Activated T-cell treated with anti-CD3 and anti-CD28 coated beads, Interleukin-2, amount 50 U/mL, for 1 hour (primary cell): Measurements from ENCODE around the gene MAN2A2.
A peak's percentile ranks its signal among the peaks of the same experiment; 100 is the strongest.
"Not testable (repeated sequence)": the region's sequence is repeated elsewhere in the genome, so short reads cannot be mapped to it uniquely, and the experiment has no call there.

ENCODE experiments used
- DNase-seq: peaks from one replicate; pipeline ENCODE4 v3.0.0-alpha.2; 2020

Gene MAN2A2

DNA sequence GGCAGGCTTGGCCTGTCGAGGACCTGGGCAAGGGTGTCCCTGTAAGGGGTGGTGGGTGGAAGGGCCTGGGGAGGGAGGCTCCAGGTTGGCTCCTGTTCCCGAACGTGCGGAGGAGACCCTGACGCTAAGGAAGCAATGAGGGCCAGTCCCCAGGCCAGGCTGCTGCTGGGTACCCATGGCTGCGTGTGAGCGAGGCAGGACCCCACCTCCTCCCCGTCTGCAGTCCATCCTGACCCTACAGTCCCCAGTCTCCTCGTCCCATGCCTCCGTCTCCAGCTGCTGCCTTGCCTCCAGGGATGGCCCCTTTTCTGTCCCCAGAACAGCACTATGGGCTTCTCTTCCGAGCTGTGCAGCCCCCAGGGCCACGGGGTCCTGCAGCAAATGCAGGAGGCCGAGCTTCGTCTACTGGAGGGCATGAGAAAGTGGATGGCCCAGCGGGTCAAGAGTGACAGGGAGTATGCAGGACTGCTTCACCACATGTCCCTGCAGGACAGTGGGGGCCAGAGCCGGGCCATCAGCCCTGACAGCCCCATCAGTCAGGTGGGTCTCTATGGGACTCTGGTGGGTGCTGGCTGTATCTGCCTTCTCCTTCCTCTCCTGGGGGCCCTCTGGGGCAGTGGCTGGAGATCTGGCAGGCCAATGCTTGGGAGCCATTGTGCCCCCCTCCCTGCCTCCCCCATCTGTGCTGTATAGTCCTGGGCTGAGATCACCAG lies 18.2 kb upstream of the MAN2A2 start:
- no peak for DNase-seq

DNA sequence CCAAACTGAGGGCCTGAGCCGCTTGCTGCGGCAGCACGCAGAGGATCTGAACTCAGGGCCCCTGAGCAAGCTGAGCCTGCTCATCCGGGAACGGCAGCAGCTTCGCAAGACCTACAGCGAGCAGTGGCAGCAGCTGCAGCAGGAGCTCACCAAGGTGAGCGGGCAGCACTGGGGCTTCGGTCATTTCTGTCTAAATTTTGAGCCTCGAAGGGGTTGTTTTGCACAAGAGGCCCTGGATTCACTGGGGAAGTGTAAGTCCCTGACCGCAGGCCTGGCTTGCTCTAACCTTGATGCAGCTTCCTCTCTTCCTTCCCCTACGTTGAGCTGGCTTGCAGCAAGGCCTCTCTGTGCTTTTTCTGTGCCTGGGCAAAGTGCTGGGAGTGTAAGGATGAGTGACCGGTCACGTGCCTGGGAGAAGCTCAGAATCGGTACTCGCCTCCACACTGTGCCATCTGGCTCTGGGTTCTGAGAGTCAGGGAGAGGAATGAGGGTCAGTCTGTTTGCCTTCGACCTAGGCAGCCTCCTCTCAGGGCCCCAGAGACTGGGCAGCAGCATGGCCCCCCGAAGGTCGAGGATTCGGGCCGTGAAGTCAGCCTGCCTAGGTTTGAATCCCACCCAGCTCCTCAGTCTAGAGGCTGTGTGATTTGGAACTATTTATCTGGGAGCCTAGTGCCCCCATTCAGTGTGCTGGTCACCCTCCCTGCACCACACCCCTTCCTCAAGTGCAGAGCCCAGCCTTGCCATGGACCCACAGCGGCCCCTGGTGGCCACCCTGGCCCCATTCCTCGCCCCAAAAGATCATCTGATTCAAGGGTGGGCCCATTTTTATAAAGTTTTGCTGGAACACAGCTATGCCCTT lies 17.4 kb upstream of the MAN2A2 start:
- DNase-seq, result peak; percentile 84

DNA sequence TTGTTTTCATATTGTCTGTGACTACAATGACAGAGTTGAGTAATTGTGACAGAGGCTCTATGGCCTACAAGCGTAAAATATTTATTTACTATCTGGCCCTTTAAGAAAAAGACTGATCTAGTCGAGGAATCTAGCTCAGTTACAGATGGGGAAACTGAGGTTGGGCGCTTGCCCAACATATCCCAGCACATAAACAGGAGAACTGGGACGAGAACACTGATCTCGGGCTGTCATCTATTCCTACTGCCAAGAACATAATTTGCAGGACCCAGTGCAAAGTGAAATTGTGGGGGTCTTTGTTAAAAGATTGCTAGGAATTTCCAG lies 16.8 kb upstream of the MAN2A2 start:
- DNase-seq, result no peak

DNA sequence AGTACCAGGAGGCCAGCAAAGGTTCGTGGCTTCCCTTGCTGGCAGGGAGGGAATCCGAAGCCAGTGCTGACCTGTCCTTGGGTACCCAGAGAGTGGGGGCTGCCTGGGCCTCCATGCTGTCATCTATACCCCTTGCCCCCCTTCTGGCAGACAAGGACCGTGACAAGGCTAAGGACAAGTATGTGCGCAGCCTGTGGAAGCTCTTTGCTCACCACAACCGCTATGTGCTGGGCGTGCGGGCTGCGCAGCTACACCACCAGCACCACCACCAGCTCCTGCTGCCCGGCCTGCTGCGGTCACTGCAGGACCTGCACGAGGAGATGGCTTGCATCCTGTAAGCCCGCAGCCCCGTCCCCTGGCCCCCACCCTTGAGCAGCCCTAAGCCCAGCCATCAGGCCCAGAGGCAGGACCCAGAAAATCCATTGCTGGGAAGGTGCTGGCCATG lies 16.0 kb upstream of the MAN2A2 start:
- DNase-seq, result no peak

DNA sequence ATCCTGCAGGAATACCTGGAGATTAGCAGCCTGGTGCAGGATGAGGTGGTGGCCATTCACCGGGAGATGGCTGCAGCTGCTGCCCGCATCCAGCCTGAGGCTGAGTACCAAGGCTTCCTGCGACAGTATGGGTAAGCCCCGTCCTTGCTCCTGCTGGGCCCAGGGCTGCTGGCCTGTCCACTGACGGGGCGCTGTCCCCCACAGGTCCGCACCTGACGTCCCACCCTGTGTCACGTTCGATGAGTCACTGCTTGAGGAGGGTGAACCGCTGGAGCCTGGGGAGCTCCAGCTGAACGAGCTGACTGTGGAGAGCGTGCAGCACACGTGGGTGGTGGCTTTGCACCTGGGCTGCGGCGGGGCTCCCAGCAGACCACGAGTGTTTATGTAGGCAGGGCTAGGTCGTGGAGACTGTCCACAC lies 13.8 kb upstream of the MAN2A2 start:
- DNase-seq, result no peak

DNA sequence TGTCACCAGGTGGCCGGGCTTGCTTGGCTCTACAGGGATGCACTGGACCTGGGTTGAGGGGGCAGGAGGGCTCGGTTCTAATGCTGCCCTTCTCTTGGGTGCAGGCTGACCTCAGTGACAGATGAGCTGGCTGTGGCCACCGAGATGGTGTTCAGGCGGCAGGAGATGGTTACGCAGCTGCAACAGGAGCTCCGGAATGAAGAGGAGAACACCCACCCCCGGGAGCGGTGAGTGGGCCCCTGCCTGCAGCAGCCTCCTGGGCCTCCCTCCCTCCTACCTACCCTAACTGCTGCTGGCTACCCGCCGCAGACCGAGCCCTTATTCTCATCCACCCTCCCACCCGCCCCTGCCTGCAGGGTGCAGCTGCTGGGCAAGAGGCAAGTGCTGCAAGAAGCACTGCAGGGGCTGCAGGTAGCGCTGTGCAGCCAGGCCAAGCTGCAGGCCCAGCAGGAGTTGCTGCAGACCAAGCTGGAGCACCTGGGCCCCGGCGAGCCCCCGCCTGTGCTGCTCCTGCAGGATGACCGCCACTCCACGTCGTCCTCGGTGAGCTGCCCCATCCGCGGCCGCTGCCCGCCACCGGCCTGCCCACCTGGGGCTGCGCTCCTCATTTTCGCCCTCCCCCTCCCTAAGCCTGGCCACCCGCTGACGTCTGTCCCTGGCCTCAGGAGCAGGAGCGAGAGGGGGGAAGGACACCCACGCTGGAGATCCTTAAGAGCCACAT lies 13.2 kb upstream of the MAN2A2 start:
- no peak for DNase-seq

DNA sequence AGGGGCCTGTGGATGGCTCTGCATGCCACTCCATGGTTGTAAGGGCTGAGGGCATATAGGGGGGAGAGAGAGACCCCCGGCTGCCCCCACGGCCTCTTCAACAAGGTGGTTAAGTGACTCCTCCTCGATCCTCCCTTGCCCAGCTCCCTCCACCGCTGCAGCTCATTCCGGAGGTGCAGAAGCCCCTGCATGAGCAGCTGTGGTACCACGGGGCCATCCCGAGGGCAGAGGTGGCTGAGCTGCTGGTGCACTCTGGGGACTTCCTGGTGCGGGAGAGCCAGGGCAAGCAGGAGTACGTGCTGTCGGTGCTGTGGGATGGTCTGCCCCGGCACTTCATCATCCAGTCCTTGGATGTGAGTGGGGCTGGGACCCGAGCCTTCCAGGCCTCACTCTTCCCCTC lies 12.3 kb upstream of the MAN2A2 start:
- DNase-seq, result no peak

DNA sequence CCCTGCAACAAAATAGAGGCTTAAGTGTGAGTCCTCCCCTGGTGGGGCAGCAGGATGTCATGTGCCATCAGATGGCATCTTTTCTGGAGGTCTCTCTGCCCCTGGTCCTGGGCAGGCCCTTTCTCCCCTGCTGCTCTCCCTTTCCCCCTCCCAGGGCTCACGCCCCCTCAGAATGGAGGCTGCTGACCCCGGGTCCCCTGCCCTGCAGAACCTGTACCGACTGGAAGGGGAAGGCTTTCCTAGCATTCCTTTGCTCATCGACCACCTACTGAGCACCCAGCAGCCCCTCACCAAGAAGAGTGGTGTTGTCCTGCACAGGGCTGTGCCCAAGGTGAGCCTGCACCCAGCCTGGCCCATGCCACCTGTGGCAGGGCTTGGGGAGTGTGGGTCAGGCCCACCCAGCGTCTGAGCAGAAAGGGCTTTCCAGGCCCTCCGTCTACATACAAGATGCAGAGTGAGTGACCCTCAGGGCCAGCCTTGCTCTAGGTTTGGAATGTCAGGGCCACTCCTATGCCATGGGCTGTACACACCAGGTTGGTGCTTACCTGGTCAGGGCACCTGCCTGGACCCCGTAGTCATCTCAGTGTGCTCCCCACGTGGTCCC lies 11.7 kb upstream of the MAN2A2 start:
- no peak for DNase-seq

DNA sequence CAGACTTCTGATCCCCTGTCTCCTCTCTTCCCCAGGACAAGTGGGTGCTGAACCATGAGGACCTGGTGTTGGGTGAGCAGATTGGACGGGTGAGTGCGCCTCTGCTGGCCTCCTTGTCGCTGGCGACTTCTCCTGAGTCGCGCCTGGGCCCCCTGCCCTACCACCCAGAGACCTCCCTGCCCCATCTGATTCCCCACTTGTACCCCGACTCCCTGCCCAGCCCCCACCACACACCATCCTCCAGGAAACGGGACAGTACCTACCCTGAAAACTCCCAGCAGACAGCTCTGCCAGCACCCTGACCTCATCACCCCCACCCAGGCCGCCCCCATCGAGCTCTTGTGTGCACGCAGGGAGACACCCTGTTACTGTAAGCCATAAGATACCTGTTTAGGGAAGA lies 11.1 kb upstream of the MAN2A2 start:
- DNase-seq, result no peak

DNA sequence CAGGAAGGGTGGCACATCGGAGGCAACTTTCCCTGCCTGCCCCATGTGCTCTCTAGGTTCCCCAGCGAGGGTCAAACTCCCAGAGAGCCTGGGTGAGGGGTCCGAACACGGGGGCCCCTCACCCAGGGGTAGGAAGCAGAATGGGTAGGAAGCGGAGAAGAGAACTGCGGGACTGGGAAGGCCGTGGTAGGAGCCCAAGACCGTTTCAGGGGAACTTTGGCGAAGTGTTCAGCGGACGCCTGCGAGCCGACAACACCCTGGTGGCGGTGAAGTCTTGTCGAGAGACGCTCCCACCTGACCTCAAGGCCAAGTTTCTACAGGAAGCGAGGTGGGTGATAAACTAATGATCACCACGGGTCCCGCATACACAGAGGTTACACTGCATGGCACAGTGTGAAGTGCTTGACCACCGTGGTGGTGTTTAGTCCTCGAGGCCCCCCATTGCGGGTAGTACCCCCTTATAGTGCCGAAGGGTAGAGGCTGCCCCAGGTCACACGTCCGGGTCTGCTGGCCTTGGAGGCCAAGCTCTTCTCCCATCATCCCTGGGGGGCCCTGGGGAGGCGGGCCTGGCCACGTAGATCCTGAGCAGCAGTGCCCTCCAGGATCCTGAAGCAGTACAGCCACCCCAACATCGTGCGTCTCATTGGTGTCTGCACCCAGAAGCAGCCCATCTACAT lies 10.5 kb upstream of the MAN2A2 start:
- DNase-seq, result no peak

DNA sequence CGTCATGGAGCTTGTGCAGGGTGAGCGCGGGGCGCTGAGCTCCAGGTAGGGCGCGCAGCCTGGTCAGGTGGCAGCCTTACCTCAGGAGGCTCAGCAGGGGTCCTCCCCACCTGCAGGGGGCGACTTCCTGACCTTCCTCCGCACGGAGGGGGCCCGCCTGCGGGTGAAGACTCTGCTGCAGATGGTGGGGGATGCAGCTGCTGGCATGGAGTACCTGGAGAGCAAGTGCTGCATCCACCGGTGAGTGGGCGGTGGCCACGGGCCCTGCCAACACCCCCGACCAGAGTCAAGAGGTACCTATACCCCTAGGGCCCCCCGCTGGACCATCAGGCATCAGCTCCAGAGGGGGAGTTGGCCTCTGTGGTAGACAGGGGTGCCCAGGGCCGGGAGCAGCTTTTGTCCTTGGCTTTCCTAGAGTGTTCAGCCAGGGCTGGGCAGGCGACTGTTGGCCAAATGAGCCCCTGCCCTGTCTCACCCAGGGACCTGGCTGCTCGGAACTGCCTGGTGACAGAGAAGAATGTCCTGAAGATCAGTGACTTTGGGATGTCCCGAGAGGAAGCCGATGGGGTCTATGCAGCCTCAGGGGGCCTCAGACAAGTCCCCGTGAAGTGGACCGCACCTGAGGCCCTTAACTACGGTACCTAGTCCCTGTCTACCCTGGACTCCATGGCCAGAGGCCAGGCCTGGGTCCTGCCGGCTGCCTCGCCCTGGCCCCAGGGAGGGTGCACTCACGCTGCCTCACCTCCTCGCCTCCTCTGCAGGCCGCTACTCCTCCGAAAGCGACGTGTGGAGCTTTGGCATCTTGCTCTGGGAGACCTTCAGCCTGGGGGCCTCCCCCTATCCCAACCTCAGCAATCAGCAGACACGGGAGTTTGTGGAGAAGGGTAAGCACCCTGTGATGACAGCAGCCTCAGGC lies 9.7 kb upstream of the MAN2A2 start:
- DNase-seq, result no peak

DNA sequence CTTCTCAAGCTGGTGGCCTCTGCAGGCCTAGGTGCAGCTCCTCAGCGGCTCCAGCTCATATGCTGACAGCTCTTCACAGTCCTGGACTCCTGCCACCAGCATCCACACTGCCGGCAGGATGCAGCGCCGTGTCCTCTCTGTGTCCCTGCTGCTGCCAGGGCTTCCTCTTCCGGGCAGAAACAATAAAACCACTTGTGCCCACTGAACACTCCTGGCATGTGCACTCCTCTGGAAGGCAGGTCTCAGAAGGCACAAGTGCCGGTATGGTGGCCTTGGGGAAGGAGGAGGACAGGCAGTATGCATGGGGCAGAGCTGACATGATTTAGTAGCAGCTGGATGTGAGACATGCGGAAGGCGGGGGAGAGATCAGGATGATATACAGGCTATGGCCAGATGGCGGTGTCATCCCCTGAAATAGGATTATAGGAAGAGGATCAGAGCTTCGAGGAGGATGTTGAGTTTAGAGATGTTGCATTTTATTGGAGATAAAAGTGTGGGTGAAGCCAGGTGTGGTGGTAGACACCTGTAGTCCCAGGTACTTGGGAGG lies 7.5 kb upstream of the MAN2A2 start:
- DNase-seq, result no peak

DNA sequence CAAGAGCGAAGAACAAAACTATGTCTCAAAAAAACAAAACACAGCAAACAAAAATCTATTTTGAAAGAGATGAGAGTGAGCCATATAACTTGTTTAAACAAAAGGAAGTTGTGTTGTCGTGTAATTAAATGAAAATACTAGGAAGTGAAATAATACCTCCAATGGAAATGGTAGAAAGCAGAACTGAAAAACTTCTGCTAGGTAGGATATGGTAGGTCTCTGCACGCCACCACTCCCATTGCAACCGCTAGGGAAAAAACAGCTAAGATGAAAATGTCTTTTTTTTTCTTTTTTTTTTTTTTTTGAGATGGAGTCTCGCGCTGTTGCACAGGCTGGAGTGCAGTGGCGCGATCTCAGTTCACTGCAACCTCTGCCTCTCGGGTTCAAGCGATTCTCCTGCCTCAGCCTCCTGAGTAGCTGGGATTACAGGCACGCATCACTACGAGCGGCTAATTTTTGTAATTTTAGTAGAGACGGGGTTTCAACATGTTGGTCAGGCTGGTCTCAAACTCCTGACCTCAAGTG lies 5.9 kb upstream of the MAN2A2 start:
- not testable (repeated sequence) for DNase-seq

DNA sequence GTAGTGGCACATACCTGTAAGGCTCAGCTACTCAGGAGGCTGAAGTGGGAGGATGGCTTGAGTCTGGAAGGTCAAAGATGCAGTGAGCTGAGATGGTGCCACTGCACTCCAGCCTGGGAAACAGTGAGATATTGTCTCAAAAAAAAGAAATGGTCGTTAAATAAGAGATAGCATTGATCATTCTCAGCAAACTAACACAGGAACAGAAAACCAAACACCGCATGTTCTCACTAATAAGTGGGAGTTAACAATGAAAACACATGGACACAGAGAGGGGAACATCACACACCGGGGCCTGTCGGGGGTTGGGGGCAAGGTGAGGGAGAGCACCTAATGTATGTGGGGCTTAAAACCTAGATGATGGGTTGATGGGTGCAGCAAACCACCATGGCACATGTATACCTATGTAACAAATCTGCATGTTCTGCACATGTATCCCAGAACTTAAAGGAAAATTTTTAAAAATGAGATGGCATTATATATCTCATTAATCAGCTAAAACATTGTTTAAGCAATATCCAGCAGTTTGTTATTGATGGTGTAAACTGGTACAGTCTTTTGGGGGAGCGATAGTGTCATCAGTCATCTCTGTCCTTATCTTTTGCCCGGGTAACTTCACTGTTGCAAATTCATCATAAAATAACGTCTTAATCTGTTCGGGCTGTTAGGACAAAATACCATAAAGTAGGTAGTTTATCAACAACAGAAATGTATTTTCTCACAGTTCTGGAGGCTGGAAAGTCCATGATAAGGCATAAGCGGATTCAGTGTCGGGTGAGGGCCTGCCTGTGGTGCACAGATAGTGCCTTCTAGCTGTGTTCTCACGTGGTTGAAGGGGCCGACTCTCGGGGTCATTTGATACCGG lies 1.7 kb upstream of the MAN2A2 start:
- DNase-seq, result no peak

DNA sequence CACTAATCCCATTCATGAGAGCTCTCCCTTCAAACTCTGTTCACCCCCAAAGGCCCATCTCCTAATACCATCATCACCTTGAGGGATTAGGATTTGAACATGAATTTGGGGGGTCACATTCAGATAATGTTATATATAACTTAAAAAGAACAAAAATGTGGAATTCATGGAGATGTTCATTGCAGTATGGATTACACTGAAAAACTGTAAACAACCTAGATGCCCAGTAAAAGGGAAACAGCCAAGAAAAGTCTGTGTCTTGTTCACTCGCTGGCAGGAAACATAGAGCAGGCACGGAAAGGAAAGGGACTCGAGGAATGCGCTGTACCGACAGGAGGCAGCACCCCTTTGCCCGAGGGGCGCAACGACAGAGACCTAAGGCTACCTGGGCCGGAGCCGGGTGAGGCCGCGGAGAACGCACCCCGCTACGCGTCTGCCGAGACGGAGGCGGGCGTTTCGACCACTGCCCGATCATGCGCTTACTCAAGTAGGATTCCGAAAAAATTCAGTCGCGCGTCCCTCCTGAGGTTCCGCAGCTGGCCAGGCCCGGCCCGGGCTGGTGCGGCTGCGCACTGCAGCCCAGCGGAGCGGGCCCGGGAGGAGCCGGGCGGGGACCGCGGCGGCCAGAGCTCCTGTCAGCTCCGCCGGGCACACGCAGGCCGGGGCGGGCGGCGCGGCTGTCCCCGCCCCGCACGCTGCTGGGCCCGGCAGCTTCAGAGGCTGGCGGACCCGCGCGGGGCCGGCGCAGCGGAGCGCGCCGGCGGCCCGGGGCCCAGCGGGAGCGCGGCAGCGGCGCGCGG lies 862 bp upstream of the MAN2A2 start:
- DNase-seq, result peak; percentile 78

DNA sequence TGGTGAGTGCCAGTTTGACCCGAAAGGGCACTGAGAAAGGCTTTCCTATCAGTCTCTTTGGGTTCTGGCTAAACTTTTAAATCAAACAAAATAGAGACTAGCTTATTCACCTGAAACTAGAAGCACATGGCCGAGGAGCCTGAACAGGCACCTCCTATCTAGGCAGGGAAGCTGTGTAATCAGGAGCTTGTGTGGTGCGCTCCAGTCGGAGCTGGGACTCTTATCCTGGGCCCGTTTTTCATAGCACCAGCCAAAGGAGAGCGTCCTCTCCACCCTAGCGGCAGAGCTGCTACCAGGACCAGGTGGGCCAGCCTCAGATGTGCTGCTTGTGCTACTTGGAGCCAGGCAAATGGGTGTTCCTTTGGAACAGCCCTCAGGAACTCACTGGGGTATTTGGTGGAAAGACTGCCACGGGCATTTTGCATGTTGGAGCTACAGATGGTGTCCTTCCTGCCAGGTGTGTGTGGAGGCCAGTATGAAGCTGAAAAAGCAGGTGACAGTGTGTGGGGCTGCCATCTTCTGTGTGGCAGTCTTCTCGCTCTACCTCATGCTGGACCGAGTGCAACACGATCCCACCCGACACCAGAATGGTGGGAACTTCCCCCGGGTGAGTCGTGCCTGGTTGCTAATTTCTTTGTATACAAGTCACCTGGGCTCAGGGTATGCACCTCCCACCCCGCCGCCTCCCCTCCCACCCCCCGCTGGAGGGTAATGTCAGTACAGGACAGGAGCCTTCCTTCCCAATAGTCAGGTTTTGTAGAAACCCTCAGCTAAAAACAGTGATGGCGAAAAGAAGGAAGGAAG lies 833 bp downstream of the MAN2A2 start:
- no peak for DNase-seq

DNA sequence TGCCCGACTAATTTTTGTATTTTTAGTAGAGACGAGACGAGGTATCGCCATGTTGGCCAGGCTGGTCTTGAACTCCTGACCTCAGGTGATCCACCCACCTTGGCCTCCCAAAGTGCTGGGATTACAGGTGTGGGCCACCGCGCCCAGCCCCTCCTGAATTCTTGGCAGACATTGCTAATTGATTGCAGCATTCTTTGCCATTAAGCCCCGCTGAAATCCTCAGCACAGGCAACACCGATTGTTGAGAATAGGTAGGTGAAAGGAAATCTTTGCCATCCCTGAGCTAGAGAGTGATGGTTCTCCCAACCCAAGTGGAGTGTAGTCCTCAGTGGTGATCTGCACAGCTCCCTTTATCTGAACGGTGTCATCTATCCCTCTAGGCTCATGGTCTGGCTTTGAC lies 1.6 kb downstream of the MAN2A2 start:
- DNase-seq, result no peak
